Panc1 (cell line): ENCODE results near the gene TP53AIP1. TPM values are rescaled to one million over a fixed set of nuclear protein-coding genes. Genes with fewer than 3 reads are reported as not detected.

Experiments used
- ATAC-seq: fragments of 200-7000 bp; cut with Tn5 transposase; 2 replicates; pipeline ENCODE4 v1.9.1; 2020; ENCODE audit warnings: mild to moderate bottlenecking, moderate library complexity
- BruUV-seq: library from RNA; stranded (reverse); fragments of 400-500 nt; replicated peaks from 2 replicates; lab custom pipeline; 2021; lab: Mats Ljungman, UMichigan
- CTCF ChIA-PET: fragments of 300-600 bp; sonication (Branson Sonifier 250); formaldehyde crosslinking; loops from one replicate; lab custom pipeline; 2022; ENCODE audit warnings: antibody characterized with exemption; lab: Charles Lee
- POLR2A ChIA-PET: fragments of 300-600 bp; sonication (Branson Sonifier 250); formaldehyde crosslinking; loops from one replicate; lab custom pipeline; 2022; ENCODE audit warnings: antibody characterized with exemption; lab: Charles Lee
- DNase-seq: peaks from one replicate; pipeline ENCODE4 v3.0.0-alpha.2; 2010; ENCODE audit warnings: low read depth, low spot score
- H3K27ac ChIP-seq: 2 replicates; pipeline ENCODE4 v1.5.1; 2011; ENCODE audit warnings: mild to moderate bottlenecking, low read length, inconsistent platforms
- H3K27me3 ChIP-seq: fragments of 200-500 bp; sonication (Bioruptor generic); 2 replicates; pipeline ENCODE4 v1.6.0; 2014; ENCODE audit warnings: low read length, inconsistent platforms; ENCODE audit not compliant: control insufficient read depth, insufficient read depth
- H3K36me3 ChIP-seq: fragments of 200-500 bp; sonication (Bioruptor generic); 2 replicates; pipeline ENCODE4 v1.5.1; 2014; ENCODE audit warnings: inconsistent platforms, mild to moderate bottlenecking, low read length, moderate library complexity; ENCODE audit not compliant: control insufficient read depth, insufficient read depth
- H3K4me1 ChIP-seq: 2 replicates; pipeline ENCODE4 v1.5.1; 2011; ENCODE audit warnings: inconsistent platforms, mild to moderate bottlenecking, low read length, moderate library complexity; ENCODE audit not compliant: control insufficient read depth, insufficient read depth
- H3K4me3 ChIP-seq, 2 experiments: 2 replicates each; pipeline ENCODE4 v1.5.1; 2011 to 2012; ENCODE audit warnings: low read depth in 2 of 2, low read length in 2 of 2, mild to moderate bottlenecking in 2 of 2, inconsistent platforms in 1 of 2, moderate library complexity in 1 of 2
- H3K9me3 ChIP-seq: fragments of 200-500 bp; sonication (Bioruptor generic); 2 replicates; pipeline ENCODE4 v1.5.1; 2014; ENCODE audit warnings: low read depth, mild to moderate bottlenecking, inconsistent platforms, low read length, moderate library complexity; ENCODE audit not compliant: control insufficient read depth, insufficient read depth
- POLR2AphosphoS5 ChIP-seq: IDR thresholded peaks from 2 replicates; pipeline ENCODE4 v1.6.1; 2012; ENCODE audit warnings: mild to moderate bottlenecking, low read depth, low read length, moderate library complexity
- SIN3A ChIP-seq: IDR thresholded peaks from 2 replicates; pipeline ENCODE4 v1.6.1; 2012; ENCODE audit warnings: low read depth, mild to moderate bottlenecking, low read length, moderate library complexity, borderline replicate concordance; ENCODE audit not compliant: insufficient read depth
- TCF7L2 ChIP-seq: IDR thresholded peaks from 2 replicates; pipeline ENCODE4 v1.6.1; 2011; ENCODE audit warnings: mild to moderate bottlenecking, low read depth, low read length, inconsistent platforms
- in situ Hi-C: cut with HindIII; loops from 2 replicates; pipeline ENCODE4 v1.10.0; 2016; ENCODE audit warnings: low sequenced_read_pairs, low pct_unique_long_range_greater_than_20kb
- intact Hi-C: fragments of 100-400 bp; cut with micrococcal nuclease; formaldehyde crosslinking; loops from one replicate; pipeline ENCODE4 v1.10.0; 2022; ENCODE audit not compliant: unreplicated experiment
- total RNA-seq: library from RNA; stranded (reverse); gene quantifications from one replicate; pipeline ENCODE4 v1.2.1, GENCODE V29; 2021; ENCODE audit not compliant: unreplicated experiment
- TF ChIP-seq, protein P1 (sequence below), 2 experiments: IDR thresholded peaks; 2 replicates each; pipeline ENCODE4 v1.6.1; 2011 to 2012; ENCODE audit warnings: low read depth in 2 of 2, control low read depth in 1 of 2, low read length in 1 of 2, mild to moderate bottlenecking in 1 of 2, moderate library complexity in 1 of 2; ENCODE audit not compliant: insufficient read depth in 1 of 2
- TF ChIP-seq, protein P2 (sequence below): fragments of 450-650 bp; IDR thresholded peaks from 2 replicates; pipeline ENCODE4 v1.5.1; 2017; ENCODE audit warnings: mild to moderate bottlenecking

The TP53AIP1 gene
- total RNA-seq, 1 experiment from 2014 or later, result 0.08 TPM

GRCh38 chr11:128916681-128917080, 26.0 kb downstream of the TP53AIP1 start:
- CTCF ChIA-PET, result no interaction called here
- DNase-seq (no peak), ATAC-seq (no peak)
- intact Hi-C loops, result no loop called here
- TF ChIP-seq, protein P1, sequence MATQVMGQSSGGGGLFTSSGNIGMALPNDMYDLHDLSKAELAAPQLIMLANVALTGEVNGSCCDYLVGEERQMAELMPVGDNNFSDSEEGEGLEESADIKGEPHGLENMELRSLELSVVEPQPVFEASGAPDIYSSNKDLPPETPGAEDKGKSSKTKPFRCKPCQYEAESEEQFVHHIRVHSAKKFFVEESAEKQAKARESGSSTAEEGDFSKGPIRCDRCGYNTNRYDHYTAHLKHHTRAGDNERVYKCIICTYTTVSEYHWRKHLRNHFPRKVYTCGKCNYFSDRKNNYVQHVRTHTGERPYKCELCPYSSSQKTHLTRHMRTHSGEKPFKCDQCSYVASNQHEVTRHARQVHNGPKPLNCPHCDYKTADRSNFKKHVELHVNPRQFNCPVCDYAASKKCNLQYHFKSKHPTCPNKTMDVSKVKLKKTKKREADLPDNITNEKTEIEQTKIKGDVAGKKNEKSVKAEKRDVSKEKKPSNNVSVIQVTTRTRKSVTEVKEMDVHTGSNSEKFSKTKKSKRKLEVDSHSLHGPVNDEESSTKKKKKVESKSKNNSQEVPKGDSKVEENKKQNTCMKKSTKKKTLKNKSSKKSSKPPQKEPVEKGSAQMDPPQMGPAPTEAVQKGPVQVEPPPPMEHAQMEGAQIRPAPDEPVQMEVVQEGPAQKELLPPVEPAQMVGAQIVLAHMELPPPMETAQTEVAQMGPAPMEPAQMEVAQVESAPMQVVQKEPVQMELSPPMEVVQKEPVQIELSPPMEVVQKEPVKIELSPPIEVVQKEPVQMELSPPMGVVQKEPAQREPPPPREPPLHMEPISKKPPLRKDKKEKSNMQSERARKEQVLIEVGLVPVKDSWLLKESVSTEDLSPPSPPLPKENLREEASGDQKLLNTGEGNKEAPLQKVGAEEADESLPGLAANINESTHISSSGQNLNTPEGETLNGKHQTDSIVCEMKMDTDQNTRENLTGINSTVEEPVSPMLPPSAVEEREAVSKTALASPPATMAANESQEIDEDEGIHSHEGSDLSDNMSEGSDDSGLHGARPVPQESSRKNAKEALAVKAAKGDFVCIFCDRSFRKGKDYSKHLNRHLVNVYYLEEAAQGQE (IDR thresholded peaks at IDR 0.05; ENCODE audit: insufficient read depth in 1 of 2, low read depth in 2 of 2, low read length in 1 of 2), result no peak
- TF ChIP-seq TCF7L2, result no peak
- no peak for TF ChIP-seq SIN3A
- no peak for TF ChIP-seq POLR2AphosphoS5
- TF ChIP-seq, protein P2, sequence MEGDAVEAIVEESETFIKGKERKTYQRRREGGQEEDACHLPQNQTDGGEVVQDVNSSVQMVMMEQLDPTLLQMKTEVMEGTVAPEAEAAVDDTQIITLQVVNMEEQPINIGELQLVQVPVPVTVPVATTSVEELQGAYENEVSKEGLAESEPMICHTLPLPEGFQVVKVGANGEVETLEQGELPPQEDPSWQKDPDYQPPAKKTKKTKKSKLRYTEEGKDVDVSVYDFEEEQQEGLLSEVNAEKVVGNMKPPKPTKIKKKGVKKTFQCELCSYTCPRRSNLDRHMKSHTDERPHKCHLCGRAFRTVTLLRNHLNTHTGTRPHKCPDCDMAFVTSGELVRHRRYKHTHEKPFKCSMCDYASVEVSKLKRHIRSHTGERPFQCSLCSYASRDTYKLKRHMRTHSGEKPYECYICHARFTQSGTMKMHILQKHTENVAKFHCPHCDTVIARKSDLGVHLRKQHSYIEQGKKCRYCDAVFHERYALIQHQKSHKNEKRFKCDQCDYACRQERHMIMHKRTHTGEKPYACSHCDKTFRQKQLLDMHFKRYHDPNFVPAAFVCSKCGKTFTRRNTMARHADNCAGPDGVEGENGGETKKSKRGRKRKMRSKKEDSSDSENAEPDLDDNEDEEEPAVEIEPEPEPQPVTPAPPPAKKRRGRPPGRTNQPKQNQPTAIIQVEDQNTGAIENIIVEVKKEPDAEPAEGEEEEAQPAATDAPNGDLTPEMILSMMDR, result no peak
- POLR2A ChIA-PET, result no interaction called here
- no peaks in the 10 kb centered on the region for H3K4me1 ChIP-seq
- in situ Hi-C loops, result no loop called here
- no peak overlapping the region for H3K27ac ChIP-seq
- BruUV-seq, result no TSS peak
- H3K36me3 ChIP-seq, result no peaks in the 10 kb centered on the region
- H3K27me3 ChIP-seq, result no peaks in the 10 kb centered on the region
- H3K9me3 ChIP-seq, result no peaks in the 10 kb centered on the region
- H3K4me3 ChIP-seq, result no peak overlapping the region

- no peak for TF ChIP-seq SIN3A
- TF ChIP-seq POLR2AphosphoS5, result no peak
- TF ChIP-seq, protein P1 (IDR thresholded peaks at IDR 0.05; ENCODE audit: insufficient read depth in 1 of 2, low read depth in 2 of 2, low read length in 1 of 2), result no peak
- TF ChIP-seq TCF7L2, result no peak
- TF ChIP-seq, protein P2, result no peak
- no peaks in the 10 kb centered on the region for H3K36me3 ChIP-seq
- H3K27me3 ChIP-seq, result no peaks in the 10 kb centered on the region
- no peak for DNase-seq
- POLR2A ChIA-PET, result no interaction called here
- no peak overlapping the region for H3K4me3 ChIP-seq
- in situ Hi-C loops, result no loop called here
- intact Hi-C loops, result no loop called here
- CTCF ChIA-PET, result no interaction called here
- no peak overlapping the region for H3K27ac ChIP-seq
- no TSS peak for BruUV-seq
- H3K4me1 ChIP-seq, result no peaks in the 10 kb centered on the region
- no peaks in the 10 kb centered on the region for H3K9me3 ChIP-seq
- ATAC-seq, result no peak
Measured at GRCh38 chr11:128916037-128916572, 26.6 kb downstream of the TP53AIP1 start.
